GM21786 (cell line): ENCODE measurements around the gene SCN8A.
"Not testable (repeated sequence)": the region's sequence is repeated elsewhere in the genome, so short reads cannot be mapped to it uniquely, and the experiment has no call there.

ENCODE experiments used
- ATAC-seq: cut with Tn5 transposase; IDR thresholded peaks from one replicate; pipeline ENCODE4 v1.9.1; 2021; ENCODE audit not compliant: unreplicated experiment

The SCN8A gene

DNA sequence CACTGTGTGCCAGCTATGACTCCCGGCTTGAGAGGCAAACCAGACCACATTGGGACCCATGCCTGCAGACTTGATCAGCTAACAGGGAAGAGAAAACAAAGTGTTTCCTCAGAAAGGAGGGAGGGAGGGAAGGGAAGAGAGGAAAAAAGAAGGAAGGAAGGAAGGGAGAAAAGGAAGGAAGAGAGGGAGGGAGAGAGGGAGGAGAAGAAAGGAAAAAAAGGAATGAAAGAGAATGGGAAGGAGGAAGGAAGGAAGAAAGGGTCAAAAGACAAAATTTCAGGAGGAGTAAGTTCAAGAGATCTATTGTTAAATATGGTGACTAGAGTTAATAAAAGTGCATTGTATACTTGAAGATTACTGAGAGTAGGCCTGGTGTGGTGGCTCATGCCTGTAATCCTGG is 238.6 kb downstream of the SCN8A start:
- no peak for ATAC-seq

DNA sequence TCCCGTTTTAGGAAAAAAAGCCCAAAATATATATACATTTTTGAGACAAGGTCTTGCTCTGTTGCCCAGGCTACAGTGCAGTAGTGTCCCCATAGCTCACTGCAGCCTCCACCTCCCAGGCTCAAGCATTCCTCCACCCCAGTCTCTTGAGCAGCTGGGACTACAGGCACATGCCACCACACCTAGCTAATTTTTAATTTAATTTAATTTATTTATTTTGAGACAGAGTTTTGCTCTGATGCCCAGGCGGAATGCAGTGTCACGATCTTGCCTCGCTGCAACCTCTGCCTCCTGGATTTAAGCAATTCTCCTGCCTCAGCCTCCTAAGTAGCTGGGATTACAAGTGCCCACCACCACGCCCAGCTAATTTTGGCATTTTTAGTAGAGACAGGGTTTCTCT is 240.8 kb downstream of the SCN8A start:
- ATAC-seq = not testable (repeated sequence)

- ATAC-seq = no peak
Measured at GRCh38 chr12:51832354-51833107, 241.5 kb downstream of the SCN8A start.

GRCh38 chr12:51833448-51834227 is 242.6 kb downstream of the SCN8A start:
- no peak for ATAC-seq

GRCh38 chr12:51834411-51834810 is 243.4 kb downstream of the SCN8A start:
- no peak for ATAC-seq

DNA sequence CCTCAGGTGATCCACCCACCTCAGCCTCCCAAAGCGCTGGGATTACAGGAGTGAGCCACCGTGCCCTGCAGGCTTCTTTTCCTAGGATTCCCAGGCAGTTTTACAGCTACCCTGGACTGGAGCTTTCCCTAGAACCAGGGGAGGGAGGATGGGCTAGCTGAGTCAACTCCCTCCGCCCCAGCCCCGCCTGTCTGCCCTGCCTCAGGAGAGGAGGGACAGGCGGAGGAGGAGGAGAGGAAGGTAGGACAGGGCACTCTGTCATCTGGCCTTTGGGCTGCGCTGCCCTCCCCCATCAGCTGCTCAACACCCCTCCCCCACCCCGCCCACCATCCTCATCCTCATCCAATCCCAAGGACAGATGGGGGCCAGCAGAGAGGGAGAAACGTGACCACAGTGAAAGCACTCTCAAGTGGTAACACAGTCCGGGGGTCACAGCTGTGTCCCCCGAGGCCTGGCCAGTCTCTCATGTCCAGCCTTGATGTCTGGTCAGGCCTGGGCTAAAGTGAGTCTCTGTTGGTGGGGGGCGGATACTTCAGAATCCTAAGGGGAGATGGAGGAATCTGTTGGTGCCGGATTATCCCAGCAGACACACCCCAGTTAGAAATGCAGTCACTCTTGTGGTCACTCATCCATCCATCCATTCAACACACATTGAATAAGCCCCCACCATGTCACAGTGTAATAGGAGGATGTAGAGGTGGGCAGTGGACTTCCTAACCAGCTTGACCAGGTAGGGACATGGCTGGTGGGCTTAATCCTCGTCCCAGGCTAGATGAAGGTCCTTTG is 245.2 kb downstream of the SCN8A start:
- no peak for ATAC-seq

DNA sequence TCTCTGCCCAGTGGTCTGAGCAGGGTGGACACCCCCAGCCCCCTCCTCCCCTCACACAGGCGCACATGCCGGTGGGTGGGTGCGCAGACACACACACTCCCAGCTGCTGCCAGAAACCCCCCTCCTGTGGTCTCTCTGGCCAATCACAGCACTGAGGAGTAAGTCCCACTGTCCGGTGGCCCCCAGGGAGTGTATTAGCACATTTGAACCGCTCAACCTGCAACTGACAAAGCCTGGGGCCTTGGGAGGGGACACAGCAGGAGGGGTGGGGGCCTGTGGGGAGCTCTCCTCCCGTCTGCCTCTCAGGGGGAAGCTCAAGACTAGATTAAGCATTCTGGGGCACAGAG is 245.8 kb downstream of the SCN8A start:
- ATAC-seq = no peak

- no peak for ATAC-seq
Measured at GRCh38 chr12:51837286-51837685, 246.3 kb downstream of the SCN8A start.

GRCh38 chr12:51838036-51838435 is 247.0 kb downstream of the SCN8A start:
- no peak for ATAC-seq

GRCh38 chr12:51838762-51839161 is 247.7 kb downstream of the SCN8A start:
- ATAC-seq = no peak

- ATAC-seq = no peak
Measured at GRCh38 chr12:51839310-51839947, 248.4 kb downstream of the SCN8A start.

- ATAC-seq = no peak
Measured at GRCh38 chr12:51840966-51841365, 249.9 kb downstream of the SCN8A start.

DNA sequence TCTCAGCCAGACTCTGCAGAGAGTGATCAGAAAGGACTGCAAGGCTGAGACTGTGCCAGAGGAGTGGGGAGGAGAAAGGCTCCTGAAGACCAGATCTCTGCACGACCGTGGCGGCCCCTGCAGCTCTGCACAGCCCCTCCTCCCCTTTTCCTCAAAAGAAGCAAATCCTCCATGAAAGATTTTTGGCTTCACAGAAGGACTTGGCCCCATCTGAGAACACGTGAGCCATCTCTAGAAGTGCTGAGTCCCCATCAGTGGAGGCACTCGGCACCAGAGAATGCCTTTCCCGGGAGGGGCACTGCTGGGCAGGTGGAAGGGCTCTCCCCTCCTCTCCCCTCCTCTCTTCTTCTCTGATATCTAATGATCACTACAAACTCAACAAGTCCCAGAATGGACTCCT is 250.7 kb downstream of the SCN8A start:
- ATAC-seq = no peak

- ATAC-seq = no peak
Measured at GRCh38 chr12:51844854-51845253, 253.8 kb downstream of the SCN8A start.

DNA sequence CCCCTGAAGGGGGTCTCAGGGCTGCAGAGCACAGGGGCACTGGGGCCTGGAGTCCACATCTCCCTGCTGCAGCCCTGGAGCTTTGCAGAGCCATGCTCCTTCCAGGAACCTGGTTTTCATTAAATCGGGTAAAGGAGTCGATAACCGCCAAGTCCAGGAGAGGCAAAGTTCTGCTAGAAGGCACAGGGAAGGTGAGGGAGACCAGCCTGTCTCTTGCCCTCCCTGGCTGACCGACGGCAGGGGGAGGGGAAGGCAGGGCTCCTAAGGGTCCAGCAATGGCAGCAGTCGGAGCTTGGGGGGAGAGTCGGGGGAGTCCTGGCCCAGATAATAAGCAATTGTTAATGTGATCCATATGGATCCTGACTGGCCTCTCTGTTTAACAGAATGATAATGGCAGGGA is 254.4 kb downstream of the SCN8A start:
- no peak for ATAC-seq

GRCh38 chr12:51846271-51846691 is 255.2 kb downstream of the SCN8A start:
- ATAC-seq = no peak

DNA sequence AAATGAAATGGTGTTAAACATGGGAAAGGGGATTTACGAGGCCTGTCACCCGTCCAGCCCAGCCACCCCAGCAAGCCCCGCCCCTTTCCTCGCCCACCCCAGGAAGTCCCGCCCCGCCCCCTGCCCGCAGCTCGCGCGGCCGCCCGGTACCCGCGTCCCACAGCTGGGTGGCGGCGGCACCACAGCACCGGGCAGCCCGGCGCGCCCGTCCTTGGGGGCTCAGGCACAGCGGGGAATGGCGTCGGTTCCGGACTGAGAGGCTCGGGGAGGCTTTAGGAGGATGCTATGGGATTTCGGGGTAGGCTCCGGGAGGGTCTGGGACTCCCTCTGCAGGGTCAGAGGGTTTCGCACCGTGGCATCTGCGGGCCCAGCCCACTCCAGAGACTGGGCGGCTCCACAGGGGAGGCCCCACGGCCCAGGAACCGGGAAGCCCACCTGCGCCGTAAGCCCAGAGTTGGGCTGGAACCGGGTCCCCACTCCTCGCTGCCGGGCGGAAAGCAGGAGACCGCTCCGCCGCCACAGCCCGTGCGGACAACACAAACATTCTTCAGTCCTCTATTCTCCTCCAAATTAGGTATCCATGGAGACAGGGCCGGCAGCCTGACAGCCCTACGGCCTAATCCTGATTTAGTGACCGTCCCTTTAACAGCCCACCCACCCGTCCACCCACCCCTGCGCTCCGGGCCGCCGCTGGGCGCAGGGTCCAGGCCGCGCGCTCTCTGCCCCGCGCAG is 256.0 kb downstream of the SCN8A start:
- no peak for ATAC-seq

DNA sequence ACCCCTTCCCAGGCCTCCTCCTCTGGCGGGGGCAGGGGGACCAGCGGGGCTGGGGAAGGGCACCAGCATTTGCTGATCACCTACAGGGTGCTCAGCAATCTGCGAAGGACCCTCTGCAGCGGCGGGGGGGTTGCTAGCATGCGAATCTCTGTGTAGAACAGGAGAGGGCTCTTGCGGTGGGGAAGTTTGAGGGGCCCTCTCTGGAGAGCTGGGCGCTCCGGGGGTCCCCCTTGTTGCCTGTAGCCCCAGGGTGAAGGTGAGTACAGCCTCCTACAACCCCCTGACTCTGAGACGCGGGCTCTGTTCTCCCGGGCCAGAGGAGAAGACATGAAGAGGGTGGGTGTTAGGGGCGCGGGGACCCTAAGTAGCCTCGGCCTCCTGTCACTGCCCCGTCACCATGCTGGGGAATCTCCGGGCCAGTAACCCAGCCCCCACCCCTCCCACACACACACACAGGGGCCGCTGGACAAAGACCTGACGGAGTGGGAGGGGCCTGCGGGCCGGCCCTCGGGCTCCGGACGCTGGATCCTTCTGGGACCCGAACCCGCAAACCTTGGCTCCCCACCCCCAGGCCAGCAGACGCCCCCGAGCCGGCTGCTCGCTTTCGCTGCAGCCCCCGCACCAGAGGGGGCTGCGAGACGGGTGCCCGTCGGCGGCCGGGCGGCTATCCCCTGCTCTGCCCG is 256.8 kb downstream of the SCN8A start:
- ATAC-seq = no peak

GRCh38 chr12:51848326-51848727 is 257.3 kb downstream of the SCN8A start, which contains the start of gene FIGNL2:
Gene FIGNL2 (minus strand): TSS chr12:51848718. CDS start chr12:51822413, 26,305 bp downstream.
- ATAC-seq = no peak
